Type B pancreatic cell (in vitro differentiated cells): ENCODE data around the gene S100A3. TPM values are rescaled to one million over a fixed set of nuclear protein-coding genes. Genes with fewer than 3 reads are reported as not detected.

ENCODE experiments used
- DNase-seq: peaks from one replicate; pipeline ENCODE4 v3.0.0; 2021; ENCODE audit warnings: mixed read lengths; ENCODE audit not compliant: unreplicated experiment; ENCODE audit errors: extremely low spot score
- H3K27ac Mint-ChIP-seq: 2 replicates; pipeline ENCODE4 v1.8.0; 2021; ENCODE audit warnings: mild to moderate bottlenecking, mixed read lengths
- H3K27me3 Mint-ChIP-seq: 2 replicates; pipeline ENCODE4 v1.8.0; 2021; ENCODE audit warnings: mixed read lengths
- H3K36me3 Mint-ChIP-seq: 2 replicates; pipeline ENCODE4 v1.8.0; 2021; ENCODE audit warnings: mixed read lengths
- H3K4me1 Mint-ChIP-seq: one replicate; pipeline ENCODE4 v1.8.0; 2021; ENCODE audit warnings: mixed read lengths; ENCODE audit not compliant: unreplicated experiment
- H3K4me3 Mint-ChIP-seq: 2 replicates; pipeline ENCODE4 v1.8.0; 2021; ENCODE audit warnings: mild to moderate bottlenecking, mixed read lengths
- H3K9me3 Mint-ChIP-seq: 2 replicates; pipeline ENCODE4 v1.8.0; 2021; ENCODE audit warnings: mixed read lengths
- total RNA-seq: library from RNA; stranded (reverse); gene quantifications from 2 replicates; pipeline ENCODE4 v1.2.1, GENCODE V29; 2021; ENCODE audit warnings: low replicate concordance
- TF ChIP-seq, protein P1 (sequence below): fragments of 200-600 bp; sonication (generic); conservative IDR thresholded peaks from 2 replicates; pipeline ENCODE4 v1.5.0; 2021; ENCODE audit warnings: antibody characterized with exemption, mild to moderate bottlenecking

The S100A3 gene
- total RNA-seq, 1 donor from 2014 or later = 1.4 TPM

DNA sequence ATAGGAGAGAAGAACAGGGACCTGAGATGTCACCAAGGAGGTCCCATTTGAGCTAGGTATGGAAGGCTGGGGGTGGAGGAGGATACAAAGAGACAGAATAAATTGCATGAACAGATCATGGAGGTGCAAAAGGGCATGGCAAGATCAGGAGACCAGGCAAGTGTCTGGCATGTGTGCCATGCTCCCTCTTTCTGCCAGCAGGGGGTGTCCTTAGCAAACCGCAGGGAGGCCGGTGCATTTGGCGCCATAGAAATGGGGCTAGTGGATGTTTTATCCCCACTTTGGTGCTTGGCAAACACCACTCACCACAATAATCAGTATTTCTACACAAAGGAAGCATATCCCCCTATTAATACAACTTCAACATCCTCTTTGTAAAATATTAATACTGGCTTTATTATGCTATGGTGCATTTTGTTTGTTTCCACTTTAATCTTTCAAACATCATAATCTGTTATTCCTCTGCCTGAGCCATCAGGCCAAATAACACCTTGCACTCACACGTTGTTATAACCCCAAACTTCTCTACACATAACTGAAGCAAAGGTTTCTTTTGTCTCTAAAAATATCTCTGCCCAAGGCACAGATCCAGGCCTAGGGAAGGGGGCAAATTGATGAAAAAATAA is 39.2 kb downstream of the S100A3 start:
- Mint-ChIP-seq H3K9me3 (no peaks in the 10 kb centered on the region), H3K4me3 (no peak overlapping the region), H3K27ac (peak overlapping the region; percentile 19), H3K36me3 (no peaks in the 10 kb centered on the region), H3K4me1 (peaks cover 14% of the 10 kb centered on the region), H3K27me3 (no peaks in the 10 kb centered on the region)
- TF ChIP-seq, protein P1, sequence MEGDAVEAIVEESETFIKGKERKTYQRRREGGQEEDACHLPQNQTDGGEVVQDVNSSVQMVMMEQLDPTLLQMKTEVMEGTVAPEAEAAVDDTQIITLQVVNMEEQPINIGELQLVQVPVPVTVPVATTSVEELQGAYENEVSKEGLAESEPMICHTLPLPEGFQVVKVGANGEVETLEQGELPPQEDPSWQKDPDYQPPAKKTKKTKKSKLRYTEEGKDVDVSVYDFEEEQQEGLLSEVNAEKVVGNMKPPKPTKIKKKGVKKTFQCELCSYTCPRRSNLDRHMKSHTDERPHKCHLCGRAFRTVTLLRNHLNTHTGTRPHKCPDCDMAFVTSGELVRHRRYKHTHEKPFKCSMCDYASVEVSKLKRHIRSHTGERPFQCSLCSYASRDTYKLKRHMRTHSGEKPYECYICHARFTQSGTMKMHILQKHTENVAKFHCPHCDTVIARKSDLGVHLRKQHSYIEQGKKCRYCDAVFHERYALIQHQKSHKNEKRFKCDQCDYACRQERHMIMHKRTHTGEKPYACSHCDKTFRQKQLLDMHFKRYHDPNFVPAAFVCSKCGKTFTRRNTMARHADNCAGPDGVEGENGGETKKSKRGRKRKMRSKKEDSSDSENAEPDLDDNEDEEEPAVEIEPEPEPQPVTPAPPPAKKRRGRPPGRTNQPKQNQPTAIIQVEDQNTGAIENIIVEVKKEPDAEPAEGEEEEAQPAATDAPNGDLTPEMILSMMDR = peak; percentile 78
- DNase-seq = no peak

DNA sequence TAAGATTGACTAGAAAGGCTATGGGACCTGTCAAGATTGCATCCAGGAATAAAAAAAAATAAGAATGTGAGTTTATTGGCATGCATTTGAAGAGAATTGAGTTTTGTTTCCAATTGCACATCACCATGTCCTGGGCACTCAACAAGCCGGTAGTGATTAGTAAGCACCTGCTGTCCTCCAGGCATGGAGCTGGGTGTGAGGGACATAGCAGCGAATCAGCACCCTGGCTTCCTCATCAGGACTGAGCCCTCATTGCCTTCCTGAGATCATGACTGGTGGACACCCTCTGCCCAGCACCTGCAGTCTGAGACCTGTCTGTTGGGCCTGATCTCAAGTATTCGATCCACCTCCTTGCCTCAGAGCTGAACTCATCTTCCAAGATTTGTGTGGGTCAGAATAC is 40.0 kb downstream of the S100A3 start:
- TF ChIP-seq, protein P1 = no peak
- H3K4me3 Mint-ChIP-seq = no peak overlapping the region
- H3K9me3 Mint-ChIP-seq = no peaks in the 10 kb centered on the region
- H3K27ac Mint-ChIP-seq = peak overlapping the region; percentile 19
- H3K4me1 Mint-ChIP-seq = peaks cover 14% of the 10 kb centered on the region
- H3K36me3 Mint-ChIP-seq = no peaks in the 10 kb centered on the region
- no peaks in the 10 kb centered on the region for H3K27me3 Mint-ChIP-seq
- DNase-seq = no peak

DNA sequence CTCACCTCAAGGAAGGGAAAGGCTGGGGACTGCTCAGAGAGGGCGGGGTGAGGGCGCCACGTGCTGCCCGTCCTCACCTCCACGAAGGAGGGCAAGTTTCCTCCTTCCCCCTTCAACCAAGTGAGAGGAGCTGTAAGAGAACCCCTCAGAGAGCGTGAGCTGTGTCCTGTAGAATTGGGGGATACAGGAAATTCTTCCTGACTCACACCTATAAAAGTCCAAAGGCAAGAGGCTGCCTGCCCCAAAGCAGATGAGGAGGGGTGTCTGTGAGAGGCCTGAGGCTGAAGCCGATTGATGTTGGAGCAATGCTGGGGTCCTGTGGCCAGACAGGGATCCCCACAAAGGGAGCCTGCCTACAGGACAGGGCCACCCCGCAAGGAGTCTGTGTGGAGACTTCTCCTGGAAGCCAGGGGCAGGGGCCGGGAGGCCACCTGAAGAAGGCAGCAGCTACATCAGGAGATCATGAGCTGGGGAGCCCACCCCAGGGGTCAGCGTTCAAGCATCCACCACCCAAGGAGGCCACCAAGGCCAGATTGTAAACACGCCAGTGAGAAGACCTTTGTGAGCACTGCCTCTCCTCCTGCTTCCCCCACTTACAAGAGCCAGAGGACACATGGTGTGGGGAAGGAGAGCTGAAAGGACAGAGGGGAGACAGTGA is 41.0 kb downstream of the S100A3 start:
- Mint-ChIP-seq H3K9me3 (no peaks in the 10 kb centered on the region), H3K4me3 (no peak overlapping the region), H3K27me3 (no peaks in the 10 kb centered on the region), H3K4me1 (peaks cover 14% of the 10 kb centered on the region), H3K27ac (no peak overlapping the region), H3K36me3 (no peaks in the 10 kb centered on the region)
- no peak for DNase-seq
- TF ChIP-seq, protein P1 = no peak

DNA sequence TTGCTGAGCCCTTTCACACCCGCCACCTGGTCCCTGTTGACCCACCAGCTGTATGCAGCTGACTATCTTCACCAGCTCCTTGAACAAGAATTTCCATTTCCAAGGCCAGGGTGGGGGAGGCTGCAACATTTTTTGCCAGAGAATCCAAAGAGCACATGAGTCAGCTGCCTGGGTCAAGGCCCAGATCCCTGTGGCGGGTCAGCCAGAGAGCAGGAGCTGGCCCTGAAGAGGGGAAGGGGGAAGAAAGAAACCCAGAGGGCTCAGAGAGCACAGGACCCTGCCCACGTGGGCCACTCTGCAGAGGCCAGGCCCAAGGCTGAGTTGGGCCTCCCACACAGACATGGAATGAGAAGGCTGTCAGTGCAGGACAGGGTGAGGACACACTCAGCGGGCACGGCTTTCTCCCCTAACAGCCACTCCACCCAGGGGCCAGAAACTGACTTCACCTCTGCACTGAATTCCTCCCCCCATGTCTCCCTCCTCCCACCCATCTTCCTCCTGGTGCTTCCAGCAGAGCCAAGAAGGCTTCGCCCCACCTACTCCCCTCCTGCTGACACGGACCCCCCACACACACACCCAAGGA is 42.1 kb downstream of the S100A3 start:
- no peak overlapping the region for H3K4me3 Mint-ChIP-seq
- no peak for DNase-seq
- TF ChIP-seq, protein P1 = no peak
- H3K27me3 Mint-ChIP-seq = no peaks in the 10 kb centered on the region
- no peaks in the 10 kb centered on the region for H3K9me3 Mint-ChIP-seq
- H3K4me1 Mint-ChIP-seq = peaks cover 11% of the 10 kb centered on the region
- H3K36me3 Mint-ChIP-seq = no peaks in the 10 kb centered on the region
- no peak overlapping the region for H3K27ac Mint-ChIP-seq

DNA sequence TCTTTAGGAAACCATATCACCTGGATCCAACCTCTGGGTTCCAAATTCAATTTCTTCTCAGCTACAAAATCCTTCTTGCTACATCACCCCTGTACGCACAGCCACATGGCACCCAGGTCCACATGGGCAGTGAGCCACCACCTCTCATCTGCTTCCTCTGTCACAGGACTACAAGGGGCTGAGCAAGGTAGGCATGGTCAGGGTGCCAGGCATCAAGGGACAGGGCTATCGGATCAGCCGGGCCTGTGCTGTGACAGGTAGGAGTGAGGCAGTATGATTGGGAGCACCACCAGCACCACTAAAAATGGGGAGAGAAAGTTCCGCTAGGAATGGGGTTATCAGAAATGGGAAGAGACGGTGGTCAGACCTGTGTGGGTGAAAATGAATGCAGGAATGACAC is 42.7 kb downstream of the S100A3 start:
- no peak for DNase-seq
- Mint-ChIP-seq H3K9me3 (no peaks in the 10 kb centered on the region), H3K27ac (no peak overlapping the region), H3K4me3 (no peak overlapping the region), H3K27me3 (no peaks in the 10 kb centered on the region), H3K36me3 (no peaks in the 10 kb centered on the region), H3K4me1 (peaks cover 11% of the 10 kb centered on the region)
- TF ChIP-seq, protein P1 = no peak
